GM19193 (cell line): ENCODE measurements around the gene TMEM156.

ENCODE experiments used
- POLR2A ChIP-seq: IDR thresholded peaks from 4 replicates; pipeline ENCODE4 v1.6.1; 2011; ENCODE audit not compliant: insufficient read depth, insufficient read length; ENCODE audit errors: extremely low read depth

Gene TMEM156

DNA sequence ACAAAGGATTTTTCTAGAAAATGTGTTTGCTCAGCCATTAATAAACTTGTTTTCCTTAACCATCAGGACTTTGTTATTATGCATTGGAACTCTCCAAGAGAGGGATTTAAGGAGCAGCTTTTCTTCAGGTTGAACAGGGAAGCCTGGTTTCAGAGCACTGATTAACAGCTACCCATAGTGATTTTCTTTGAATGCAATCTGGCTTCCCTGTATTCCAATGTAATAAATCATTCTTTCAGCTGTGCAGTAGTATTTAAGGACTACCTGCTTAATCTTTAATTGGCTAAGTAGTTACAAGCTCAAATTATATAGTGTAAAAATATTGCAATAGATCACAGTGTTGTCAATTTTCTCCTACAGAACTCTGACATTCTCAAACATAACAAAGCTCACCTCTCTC is 77.5 kb downstream of the TMEM156 start:
- no peak for TF ChIP-seq POLR2A

DNA sequence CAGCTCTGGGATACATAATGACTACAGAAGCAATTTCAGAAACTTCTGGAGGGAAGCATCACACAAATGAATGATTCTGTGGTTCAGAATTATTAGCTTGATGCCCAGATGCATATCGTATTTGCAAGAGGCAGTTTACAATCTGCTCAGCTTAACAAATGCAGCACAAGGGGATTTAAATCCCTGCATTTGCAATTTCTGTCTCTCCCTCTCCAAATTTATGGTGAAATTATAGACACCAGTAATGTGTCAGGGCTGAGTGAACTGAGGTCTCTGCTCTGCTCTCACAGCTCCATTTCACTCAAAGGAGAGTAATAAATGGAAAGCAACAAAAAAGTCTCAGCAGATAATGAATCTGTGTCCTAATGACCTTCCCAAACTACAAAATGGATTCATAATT is 80.2 kb downstream of the TMEM156 start:
- no peak for TF ChIP-seq POLR2A

DNA sequence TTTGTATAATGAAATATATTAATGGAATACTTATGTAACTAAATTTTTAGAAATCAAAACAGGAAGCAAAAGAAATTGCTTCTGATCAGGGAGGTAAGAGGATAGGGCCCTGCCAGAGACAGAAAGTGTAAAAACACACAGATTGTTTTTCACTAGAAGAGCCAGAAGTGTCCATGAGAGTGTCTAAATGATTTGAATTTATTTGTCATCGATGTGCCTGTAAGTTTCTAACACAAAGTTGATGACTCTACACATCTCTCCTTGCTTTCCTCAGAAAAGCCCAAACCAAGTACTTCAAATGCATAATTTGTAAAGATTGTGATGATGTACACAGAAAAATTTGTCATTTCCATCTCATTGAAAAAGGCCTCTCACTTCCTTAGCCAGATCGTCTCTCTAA is 80.6 kb downstream of the TMEM156 start:
- no peak for TF ChIP-seq POLR2A

DNA sequence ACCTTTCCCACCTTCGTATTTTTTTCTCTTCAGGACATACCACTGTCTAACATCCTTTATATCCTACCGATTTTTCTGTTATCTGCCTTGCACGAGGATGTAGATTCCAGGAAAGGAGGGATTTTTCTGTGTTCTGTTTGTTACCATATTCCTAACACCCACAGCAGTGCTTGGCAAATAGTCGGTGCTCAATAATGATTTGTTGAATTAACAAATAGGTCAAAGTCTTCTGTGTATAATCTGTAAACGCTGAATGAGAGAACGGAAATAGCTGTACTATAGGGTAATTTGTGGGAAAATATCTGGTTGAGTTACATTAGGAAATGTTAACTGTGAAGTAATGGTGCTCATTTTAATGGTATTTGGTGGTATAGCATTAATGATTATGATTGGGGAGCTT is 81.5 kb downstream of the TMEM156 start:
- no peak for TF ChIP-seq POLR2A

DNA sequence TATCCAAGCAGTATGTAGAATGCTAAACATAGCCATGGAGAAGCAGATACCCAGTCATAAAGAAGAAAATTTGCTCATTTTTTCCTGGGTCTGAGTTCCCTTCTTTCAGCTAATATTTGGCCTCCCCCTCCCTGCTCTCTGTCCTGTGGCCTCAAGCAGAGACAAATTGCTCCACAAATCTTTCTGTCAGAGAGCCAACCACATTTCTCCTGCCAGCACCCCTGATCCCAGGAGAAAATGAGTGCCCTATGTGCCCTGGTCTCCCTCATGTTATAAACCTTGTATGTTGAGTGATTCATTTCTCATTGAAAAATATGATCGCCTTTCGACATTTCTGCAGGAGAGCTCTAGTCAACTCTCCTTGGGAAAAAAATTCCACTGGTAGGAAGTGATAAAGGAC is 82.0 kb downstream of the TMEM156 start:
- no peak for TF ChIP-seq POLR2A

DNA sequence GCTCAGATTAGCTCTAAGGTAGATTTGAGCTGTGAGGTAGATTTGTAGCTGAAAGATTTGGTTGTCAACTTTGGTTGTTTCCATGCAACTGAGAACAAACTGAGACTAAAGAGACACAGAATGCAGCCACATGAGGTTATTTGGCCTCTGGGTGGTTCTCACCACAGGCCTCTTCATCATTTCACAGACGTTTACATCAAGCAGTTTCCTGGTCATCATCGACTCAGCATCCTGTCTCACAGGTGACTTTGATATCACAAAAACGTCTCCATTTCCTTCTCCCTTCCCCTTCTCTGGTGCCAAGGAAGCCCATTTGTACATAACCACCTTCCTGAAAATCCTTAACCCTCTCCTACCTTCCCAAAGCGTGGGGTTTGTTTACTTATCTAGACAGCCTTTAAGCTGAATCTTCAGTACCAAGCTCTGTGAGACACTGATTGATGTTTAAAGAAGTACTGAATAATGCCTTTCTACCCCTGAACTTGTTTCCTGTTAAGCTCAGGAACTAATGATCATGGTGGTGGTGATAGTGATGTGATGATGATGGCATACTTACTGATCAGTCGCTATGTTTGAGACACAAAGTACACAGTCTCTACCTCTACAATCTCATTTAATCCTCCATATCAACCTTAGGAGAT is 82.7 kb downstream of the TMEM156 start:
- no peak for TF ChIP-seq POLR2A

DNA sequence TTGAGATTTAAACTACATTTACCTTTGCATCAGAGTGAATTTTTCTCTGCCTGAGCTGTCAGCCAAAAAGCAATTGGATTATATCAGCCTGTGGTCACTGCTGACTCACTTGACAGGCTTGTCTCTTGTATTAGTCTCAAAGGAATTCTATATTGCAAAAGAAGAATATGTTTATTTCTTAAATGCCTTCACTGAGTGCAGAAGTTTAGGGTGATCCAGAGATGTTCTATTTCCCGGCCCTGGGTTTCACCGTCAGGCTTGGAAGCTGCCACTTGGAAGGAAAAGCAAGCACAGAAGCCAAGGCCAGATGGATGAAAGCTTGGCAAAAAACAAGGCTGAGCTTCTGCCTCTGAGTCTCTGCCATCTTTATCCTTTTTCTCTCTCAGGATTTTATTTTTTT is 83.7 kb downstream of the TMEM156 start:
- no peak for TF ChIP-seq POLR2A

DNA sequence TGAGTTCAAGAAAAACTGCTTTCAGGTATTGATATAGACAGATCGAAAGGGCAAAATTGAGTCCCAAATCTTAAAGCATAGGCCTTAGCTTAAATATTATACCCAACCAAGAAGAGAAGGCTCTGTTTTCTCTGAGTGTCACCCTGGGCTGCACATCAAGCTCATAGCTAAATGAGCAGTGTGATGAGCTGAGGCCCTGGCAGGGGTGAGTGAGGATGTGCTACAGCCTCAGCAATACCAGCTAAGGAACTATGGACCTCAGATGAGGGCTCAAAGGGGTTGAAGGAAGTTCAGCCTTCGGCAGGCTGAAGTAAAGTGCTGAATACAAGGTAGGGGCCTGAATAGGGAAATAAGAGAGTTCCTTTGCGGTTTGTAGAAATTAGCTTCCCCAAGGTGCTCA is 85.3 kb downstream of the TMEM156 start:
- no peak for TF ChIP-seq POLR2A

DNA sequence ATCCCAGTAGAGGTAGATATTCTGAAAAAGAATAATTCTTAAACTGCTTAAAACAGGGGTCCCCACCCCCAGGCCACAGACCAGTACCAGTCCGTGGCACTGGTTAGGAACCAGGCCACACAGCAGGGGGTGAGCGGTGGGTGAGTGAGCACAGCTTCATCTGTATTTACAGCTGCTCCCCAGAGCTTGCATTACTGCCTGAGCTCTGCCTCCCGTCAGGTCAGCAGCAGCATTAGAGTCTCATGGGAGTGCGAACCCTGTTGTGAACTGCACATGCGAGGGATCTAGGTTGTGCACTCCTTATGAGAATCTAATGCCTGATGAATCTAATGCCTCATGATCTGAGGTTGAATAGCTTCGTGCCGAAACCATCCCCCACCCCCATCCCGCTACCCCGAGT is 87.8 kb downstream of the TMEM156 start:
- TF ChIP-seq POLR2A = no peak

DNA sequence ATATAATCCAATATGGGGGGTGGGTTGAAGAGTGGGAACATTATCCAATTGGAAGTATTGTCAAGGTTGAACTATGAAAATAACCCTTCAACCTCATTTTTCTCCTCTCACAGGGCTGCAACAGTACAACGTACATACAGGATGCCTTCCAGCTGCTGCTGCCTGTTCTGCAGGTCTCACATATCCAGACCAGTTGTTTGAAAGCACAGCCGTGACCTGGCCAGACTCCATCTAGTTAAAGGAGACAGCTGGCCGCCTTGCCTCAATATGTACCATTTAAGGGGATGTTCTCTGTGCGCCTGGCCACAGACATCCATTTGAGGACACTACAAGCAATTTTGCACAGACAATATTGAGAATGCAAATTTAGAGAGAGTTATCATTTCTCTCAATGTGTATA is 88.9 kb downstream of the TMEM156 start:
- no peak for TF ChIP-seq POLR2A

DNA sequence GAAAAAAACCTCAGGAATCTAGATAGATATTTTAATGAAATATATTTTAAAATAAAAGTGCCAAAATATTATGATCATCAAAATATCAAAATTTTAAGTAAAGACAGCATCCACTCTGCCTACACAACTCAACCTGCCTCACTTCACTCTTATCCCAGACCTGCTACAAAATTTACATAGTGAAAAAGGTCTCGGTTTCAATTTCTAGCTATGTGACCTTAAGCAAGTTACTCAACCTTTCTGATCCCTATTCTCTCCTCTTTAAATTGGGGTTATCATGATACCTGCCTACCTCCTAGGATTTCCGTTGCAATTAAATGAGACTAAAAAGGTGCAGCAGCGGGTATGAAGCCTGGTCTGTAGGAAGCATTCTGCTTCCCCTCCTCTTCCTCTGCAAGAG is 91.7 kb downstream of the TMEM156 start:
- no peak for TF ChIP-seq POLR2A

DNA sequence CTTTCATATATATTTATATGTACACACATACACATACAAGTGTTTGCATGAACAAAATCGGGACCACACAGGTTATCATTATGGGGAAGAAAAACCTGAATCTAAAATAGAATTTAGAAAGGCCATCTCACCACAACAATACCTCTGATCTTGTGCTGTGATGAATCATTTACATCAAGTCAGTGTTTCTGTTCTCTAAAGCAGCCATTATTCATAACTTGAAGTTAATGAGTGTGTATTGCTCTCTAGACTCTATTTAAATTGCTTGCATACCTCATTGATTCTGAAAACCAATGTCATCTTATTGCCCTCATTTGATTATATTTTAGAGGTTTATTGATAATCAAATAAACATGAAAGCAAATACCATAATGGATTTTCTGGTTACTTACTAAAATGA is 93.0 kb downstream of the TMEM156 start:
- TF ChIP-seq POLR2A = no peak

DNA sequence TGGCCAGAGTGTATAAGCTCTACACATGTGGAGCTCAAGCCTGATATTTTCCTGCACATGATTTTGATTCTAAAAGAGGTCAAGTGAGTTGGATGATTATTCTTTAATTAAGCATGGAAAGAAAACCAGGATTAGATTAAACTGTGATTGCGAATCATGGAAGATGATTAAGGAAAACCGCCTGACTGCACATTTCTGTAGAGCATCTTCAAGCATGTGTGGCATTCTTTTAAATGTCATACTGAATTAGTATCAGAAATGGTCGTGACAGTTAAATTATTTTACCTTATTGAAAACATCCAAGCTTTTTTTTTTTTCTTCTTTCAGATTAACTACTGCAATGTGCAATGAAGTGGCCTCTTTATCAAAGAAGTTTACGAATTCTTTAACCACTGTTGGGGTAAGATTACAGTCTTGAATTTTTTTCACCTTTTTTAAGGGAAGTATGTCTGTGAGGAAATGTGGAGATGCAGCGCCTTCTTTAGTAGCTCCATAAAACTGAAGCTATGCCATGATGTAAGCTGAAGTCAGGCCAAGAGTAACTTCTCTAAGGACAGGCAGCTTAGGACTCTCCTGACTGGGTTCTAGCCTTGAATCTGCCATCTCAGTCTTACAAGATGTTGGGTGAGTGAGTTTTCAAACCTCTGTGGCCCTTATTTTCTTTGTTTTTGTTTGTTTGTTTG is 96.7 kb downstream of the TMEM156 start:
- TF ChIP-seq POLR2A = no peak

DNA sequence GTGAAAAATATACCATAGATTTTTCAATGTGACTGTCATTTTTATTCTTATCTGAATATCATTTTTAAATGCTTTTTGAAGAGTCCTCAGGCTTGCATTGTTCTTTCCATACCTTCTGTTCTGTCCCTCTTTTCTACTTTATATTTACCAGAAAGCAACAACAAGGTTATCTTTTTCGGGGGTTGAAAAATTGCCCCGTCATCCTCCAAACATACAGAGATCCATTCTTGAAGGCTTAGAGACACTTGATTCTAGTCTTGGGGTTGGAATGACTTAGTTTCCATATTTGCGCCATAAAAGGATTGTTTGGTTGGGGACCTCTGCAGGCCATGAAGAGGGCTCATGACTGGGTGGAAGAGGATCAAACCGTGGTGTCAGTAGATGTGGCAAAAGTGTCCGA is 101.1 kb downstream of the TMEM156 start:
- no peak for TF ChIP-seq POLR2A

DNA sequence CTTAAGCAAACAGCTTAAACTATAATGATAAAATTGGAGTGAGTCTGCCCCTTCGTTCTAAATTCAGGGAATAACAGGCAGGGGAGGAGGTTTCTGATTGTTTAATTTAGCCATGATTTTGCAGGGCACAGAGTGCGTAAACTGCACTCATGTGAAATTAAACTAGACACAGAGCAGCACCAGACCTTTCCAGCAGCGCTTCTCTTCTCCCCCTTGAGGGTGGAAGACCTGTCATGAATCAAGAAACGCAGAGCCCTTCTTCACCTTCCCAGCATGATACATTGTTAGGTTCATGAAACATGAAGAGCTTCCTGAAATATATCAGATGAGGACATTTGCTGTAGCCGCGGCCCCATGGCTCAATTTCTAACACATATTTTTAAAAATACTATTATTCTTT is 101.5 kb downstream of the TMEM156 start:
- no peak for TF ChIP-seq POLR2A

DNA sequence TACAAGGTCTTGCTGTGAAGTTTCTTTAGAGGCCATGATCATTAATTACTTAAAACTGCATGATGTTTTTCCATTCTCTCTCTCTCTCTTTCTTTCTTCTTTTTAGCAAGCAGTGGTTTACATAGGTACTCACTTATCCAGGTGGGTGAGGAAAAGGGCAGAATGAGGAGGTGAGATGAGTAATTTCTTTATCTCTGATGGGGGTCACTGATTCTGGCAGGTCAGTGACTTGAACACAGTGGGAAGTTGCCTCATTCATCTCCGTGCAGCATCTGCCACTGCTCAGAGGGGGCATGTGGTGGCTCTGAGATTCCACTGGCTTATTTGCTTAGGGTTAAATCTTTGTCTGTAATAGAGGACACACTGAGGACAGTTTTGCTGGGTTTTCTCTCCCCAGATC is 102.0 kb downstream of the TMEM156 start:
- no peak for TF ChIP-seq POLR2A

DNA sequence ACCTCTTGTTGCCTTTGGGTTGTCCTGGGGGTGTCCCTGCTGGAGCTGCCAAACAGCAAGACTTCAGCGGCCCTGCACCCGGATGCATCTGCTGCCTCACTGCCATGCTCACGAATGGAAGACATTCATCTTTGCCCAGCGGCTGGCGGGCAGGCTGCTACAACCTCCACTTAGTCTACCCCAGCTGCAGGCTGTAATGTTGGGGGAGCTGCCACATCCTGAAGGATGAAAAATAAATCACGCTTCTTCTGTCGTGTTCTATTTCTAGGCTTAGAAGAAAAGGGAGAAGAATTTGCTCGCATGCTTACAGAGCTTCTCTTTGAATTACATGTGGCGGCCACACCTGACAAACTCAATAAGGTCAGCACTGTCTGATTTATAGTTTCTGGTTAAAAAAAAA is 103.2 kb downstream of the TMEM156 start:
- no peak for TF ChIP-seq POLR2A

DNA sequence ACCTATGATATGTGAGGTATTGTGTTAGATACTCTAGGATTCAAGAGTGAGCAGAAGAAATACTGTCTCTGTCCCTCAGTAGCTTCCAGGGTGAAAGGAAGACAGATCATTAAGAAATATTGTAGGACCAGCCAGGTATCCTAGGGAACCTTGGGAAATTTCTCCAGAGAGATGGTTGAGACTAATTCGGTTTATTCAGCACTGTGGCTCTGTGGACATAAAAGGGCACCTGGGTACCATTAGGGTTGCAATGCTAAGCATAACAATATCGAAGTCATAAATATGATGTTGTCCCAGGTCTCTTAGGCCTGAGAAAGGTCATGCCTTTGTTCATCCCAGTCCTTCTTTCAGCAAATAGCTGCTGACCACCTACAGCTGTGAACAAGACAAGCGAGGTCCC is 103.6 kb downstream of the TMEM156 start:
- no peak for TF ChIP-seq POLR2A

DNA sequence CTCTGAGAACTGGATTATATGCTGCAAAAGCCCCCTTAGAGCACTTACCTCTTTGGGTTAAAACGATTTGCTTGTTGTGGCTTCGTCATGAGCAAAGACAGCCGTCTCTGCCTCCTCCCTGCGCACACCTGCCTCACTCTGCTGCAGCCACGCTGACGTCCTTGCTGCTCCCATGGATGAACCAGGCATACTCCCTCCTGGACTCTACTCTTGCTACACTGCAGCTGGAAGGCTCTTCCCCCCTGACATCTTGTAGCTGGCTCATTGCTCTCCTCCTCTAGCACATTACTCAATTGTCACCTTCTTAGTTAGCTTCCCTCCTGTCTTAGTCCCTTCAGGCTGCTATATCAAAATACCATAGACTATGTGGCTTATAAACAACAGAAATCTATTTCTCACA is 105.3 kb downstream of the TMEM156 start:
- TF ChIP-seq POLR2A = no peak
